Measurements from ENCODE around the gene APPL2.
A peak's percentile ranks its signal among the peaks of the same experiment; 100 is the strongest.

The APPL2 gene

DNA sequence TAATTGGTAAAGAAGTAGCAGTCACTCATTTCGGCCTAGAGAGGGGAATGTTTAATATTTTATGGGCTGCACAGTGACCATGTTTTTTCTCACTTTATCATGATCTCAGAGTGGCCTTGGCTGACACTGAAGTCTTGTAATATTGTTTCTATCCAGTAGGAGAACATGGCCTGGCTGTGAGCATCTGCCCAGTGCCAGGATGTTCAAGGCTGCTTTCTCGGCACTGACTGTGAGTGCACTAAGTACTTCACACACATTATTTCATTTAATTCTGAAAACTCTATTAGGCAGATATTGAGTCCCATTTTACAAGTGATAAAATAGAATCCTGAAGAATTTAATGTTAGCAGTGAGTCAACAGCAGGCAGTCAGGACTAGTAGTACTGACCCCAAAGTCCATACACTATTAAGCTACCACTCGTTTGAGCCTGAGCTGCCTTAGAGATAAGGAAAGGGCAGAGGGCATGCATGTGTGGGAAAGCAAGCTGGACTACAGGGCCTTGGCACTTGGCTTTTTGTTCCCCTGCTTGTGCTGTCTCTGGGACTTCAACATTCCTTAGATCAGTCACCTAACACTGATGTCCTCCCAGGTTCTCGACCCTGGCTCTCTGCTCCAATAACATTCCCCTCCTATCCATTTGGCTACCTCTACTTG lies 42.2 kb upstream of the APPL2 start:
- TF ChIP-seq CTCF (conservative IDR thresholded peaks at IDR 0.05; ENCODE audit: low read depth, low read length) = peak; percentile 52
- DNase-seq (ENCODE audit: low read depth) = peak; percentile 56

GRCh38 chr12:105275997-105276733 lies 40.2 kb upstream of the APPL2 start:
- no peak overlapping the region for H3K4me3 ChIP-seq (ENCODE audit: low read depth, low read length)
- DNase-seq (ENCODE audit: low read depth) = no peak
- TF ChIP-seq CTCF (conservative IDR thresholded peaks at IDR 0.05; ENCODE audit: low read depth, low read length) = no peak

More for the DNA sequence above, 42.2 kb upstream of the APPL2 start:
- no peak overlapping the region for H3K4me3 ChIP-seq (ENCODE audit: low read depth, low read length)

- DNase-seq (ENCODE audit: low read depth) = no peak
- no peak overlapping the region for H3K4me3 ChIP-seq (ENCODE audit: low read depth, low read length)
- TF ChIP-seq CTCF (conservative IDR thresholded peaks at IDR 0.05; ENCODE audit: low read depth, low read length) = no peak
Observed at GRCh38 chr12:105274571-105274970, 38.6 kb upstream of the APPL2 start.

DNA sequence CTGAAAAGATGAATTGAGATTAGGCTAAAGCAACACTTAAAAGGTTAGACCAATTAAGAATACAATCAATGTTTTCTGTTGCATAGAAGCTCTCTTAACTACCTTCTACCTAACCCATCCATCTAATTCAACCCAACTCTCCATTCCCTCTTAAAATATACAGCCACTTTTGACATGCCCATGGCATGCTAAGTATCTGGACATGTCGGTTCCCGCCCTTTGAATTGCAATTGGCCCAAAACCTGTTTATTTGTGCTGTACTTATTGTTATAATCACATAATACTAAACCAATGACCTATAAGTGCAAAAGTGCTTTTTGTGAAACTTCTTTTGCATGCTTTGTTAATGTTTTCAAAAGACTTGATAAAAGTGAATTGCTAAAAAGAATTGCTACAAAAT lies 37.6 kb upstream of the APPL2 start:
- DNase-seq (ENCODE audit: low read depth) = no peak
- H3K4me3 ChIP-seq (ENCODE audit: low read depth, low read length) = no peak overlapping the region
- no peak for TF ChIP-seq CTCF (conservative IDR thresholded peaks at IDR 0.05; ENCODE audit: low read depth, low read length)

GRCh38 chr12:105272814-105273416 lies 36.9 kb upstream of the APPL2 start:
- TF ChIP-seq CTCF (conservative IDR thresholded peaks at IDR 0.05; ENCODE audit: low read depth, low read length) = no peak
- H3K4me3 ChIP-seq (ENCODE audit: low read depth, low read length) = no peak overlapping the region
- no peak for DNase-seq (ENCODE audit: low read depth)

GRCh38 chr12:105272152-105272551 lies 36.2 kb upstream of the APPL2 start:
- no peak for TF ChIP-seq CTCF (conservative IDR thresholded peaks at IDR 0.05; ENCODE audit: low read depth, low read length)
- H3K4me3 ChIP-seq (ENCODE audit: low read depth, low read length) = no peak overlapping the region
- no peak for DNase-seq (ENCODE audit: low read depth)

Measured in choroid plexus epithelial cell (primary cell).